HEK293T (cell line): Measurements from ENCODE around the gene TXN2.
"Not testable (repeated sequence)": the region's sequence is repeated elsewhere in the genome, so short reads cannot be mapped to it uniquely, and the experiment has no call there.

Experiments used
- BHLHE40 ChIP-seq: fragments of 450-650 bp; IDR thresholded peaks from 2 replicates; pipeline ENCODE4 v1.6.1; 2016; ENCODE audit warnings: mild to moderate bottlenecking, moderate library complexity, borderline replicate concordance
- ELF4 ChIP-seq: fragments of 450-650 bp; IDR thresholded peaks from 2 replicates; pipeline ENCODE4 v1.6.1; 2017; ENCODE audit warnings: antibody characterized with exemption
- FOXA1 ChIP-seq: fragments of 450-650 bp; IDR thresholded peaks from 2 replicates; pipeline ENCODE4 v1.6.1; 2016; ENCODE audit warnings: mild to moderate bottlenecking
- FOXK2 ChIP-seq: fragments of 450-650 bp; IDR thresholded peaks from 2 replicates; pipeline ENCODE4 v1.6.1; 2016; ENCODE audit warnings: mild to moderate bottlenecking
- FOXM1 ChIP-seq: fragments of 450-650 bp; IDR thresholded peaks from 2 replicates; pipeline ENCODE4 v1.6.1; 2017; ENCODE audit warnings: mild to moderate bottlenecking, borderline replicate concordance
- HDGF ChIP-seq: fragments of 450-650 bp; IDR thresholded peaks from 2 replicates; pipeline ENCODE4 v1.6.1; 2017; ENCODE audit warnings: antibody characterized with exemption, borderline replicate concordance
- L3MBTL2 ChIP-seq: fragments of 450-650 bp; conservative IDR thresholded peaks from 2 replicates; pipeline ENCODE4 v1.6.1; 2016; ENCODE audit warnings: mild to moderate bottlenecking
- NFRKB ChIP-seq: fragments of 450-650 bp; IDR thresholded peaks from 2 replicates; pipeline ENCODE4 v1.6.1; 2016; ENCODE audit warnings: mild to moderate bottlenecking, moderate library complexity
- SP1 ChIP-seq: fragments of 450-650 bp; IDR thresholded peaks from 2 replicates; pipeline ENCODE4 v1.6.1; 2017
- ZNF384 ChIP-seq: fragments of 450-650 bp; IDR thresholded peaks from 2 replicates; pipeline ENCODE4 v1.6.1; 2016
- TF ChIP-seq, protein P1 (sequence below): fragments of 450-650 bp; IDR thresholded peaks from 2 replicates; pipeline ENCODE4 v1.6.1; 2016

DNA sequence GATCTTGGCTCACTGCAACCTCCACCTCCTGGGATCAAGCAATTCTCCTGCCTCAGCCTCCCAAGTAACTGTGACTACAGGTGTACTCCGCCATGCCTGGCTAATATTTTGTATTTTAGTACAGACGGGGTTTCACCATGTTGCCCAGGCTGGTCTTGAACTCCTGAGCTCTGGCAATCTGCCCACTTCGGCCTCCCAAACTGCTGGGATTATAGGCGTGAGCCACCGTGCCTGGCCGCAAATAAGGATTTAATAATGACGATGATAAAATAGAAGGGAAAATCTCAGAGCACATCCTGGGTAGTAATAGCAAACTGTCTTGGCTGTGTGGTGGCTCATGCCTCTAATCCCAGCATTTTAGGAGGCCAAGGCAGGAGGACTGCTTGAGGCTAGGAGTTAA is 30.5 kb downstream of the TXN2 start:
- not testable (repeated sequence) for TF ChIP-seq FOXM1, BHLHE40, NFRKB, ELF4, FOXA1, FOXK2, ZNF384, SP1, L3MBTL2, HDGF
- TF ChIP-seq, protein P1, sequence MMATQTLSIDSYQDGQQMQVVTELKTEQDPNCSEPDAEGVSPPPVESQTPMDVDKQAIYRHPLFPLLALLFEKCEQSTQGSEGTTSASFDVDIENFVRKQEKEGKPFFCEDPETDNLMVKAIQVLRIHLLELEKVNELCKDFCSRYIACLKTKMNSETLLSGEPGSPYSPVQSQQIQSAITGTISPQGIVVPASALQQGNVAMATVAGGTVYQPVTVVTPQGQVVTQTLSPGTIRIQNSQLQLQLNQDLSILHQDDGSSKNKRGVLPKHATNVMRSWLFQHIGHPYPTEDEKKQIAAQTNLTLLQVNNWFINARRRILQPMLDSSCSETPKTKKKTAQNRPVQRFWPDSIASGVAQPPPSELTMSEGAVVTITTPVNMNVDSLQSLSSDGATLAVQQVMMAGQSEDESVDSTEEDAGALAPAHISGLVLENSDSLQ: not testable (repeated sequence)
